Astrocyte (in vitro differentiated cells and primary cell): Measurements from ENCODE around the gene RAD51B. TPM values are rescaled to one million over a fixed set of nuclear protein-coding genes. Genes with fewer than 3 reads are reported as not detected.

Experiments used
- DNase-seq: peaks from one replicate; pipeline ENCODE4 v3.0.0-alpha.2; 2010; ENCODE audit warnings: low read depth
- FAIRE-seq: peaks from 2 replicates; lab custom pipeline; 2011; peaks lifted over from hg19 to GRCh38; lab: Jason Lieb, UNC
- H2AFZ ChIP-seq: 2 replicates; pipeline ENCODE4 v1.6.0; 2012; ENCODE audit warnings: low read depth, low read length, inconsistent platforms
- H3K27ac ChIP-seq: 2 replicates; pipeline ENCODE4 v1.5.1; 2011; ENCODE audit warnings: low read depth, low read length, inconsistent platforms
- H3K27me3 ChIP-seq: 2 replicates; pipeline ENCODE4 v1.6.0; 2011; ENCODE audit warnings: low read length, inconsistent platforms; ENCODE audit not compliant: insufficient read depth
- H3K36me3 ChIP-seq: 2 replicates; pipeline ENCODE4 v1.5.1; 2011; ENCODE audit warnings: low read length, inconsistent platforms; ENCODE audit not compliant: insufficient read depth
- H3K4me1 ChIP-seq: 2 replicates; pipeline ENCODE4 v1.5.1; 2011; ENCODE audit warnings: low read length, inconsistent platforms; ENCODE audit not compliant: insufficient read depth
- H3K4me2 ChIP-seq: 2 replicates; pipeline ENCODE4 v1.6.0; 2012; ENCODE audit warnings: low read length, inconsistent platforms
- H3K4me3 ChIP-seq: 2 replicates; pipeline ENCODE4 v1.5.1; 2011; ENCODE audit warnings: low read depth, mild to moderate bottlenecking, low read length, inconsistent platforms; ENCODE audit not compliant: insufficient read depth
- H3K79me2 ChIP-seq: 2 replicates; pipeline ENCODE4 v1.6.0; 2012; ENCODE audit warnings: mild to moderate bottlenecking, low read length, inconsistent platforms; ENCODE audit not compliant: insufficient read depth
- H3K9ac ChIP-seq: 2 replicates; pipeline ENCODE4 v1.6.0; 2012; ENCODE audit warnings: mild to moderate bottlenecking, low read length, inconsistent platforms
- H3K9me3 ChIP-seq: 2 replicates; pipeline ENCODE4 v1.5.1; 2012; ENCODE audit warnings: low read depth, mild to moderate bottlenecking, low read length, inconsistent platforms; ENCODE audit not compliant: insufficient read depth
- H4K20me1 ChIP-seq: 2 replicates; pipeline ENCODE4 v1.6.0; 2012; ENCODE audit warnings: low read length, inconsistent platforms; ENCODE audit not compliant: insufficient read depth
- H3K27ac Mint-ChIP-seq: one replicate; pipeline ENCODE4 v1.8.0; 2021; ENCODE audit warnings: mild to moderate bottlenecking, mixed read lengths; ENCODE audit not compliant: unreplicated experiment
- H3K27me3 Mint-ChIP-seq: one replicate; pipeline ENCODE4 v1.8.0; 2021; ENCODE audit warnings: low read depth, mixed read lengths; ENCODE audit not compliant: unreplicated experiment
- H3K36me3 Mint-ChIP-seq: one replicate; pipeline ENCODE4 v1.8.0; 2021; ENCODE audit warnings: low read depth, mixed read lengths; ENCODE audit not compliant: unreplicated experiment
- H3K4me1 Mint-ChIP-seq: one replicate; pipeline ENCODE4 v1.8.0; 2021; ENCODE audit warnings: low read depth, mixed read lengths; ENCODE audit not compliant: unreplicated experiment
- H3K4me3 Mint-ChIP-seq: one replicate; pipeline ENCODE4 v1.8.0; 2021; ENCODE audit warnings: mild to moderate bottlenecking, moderate library complexity, mixed read lengths; ENCODE audit not compliant: unreplicated experiment
- H3K9me3 Mint-ChIP-seq: one replicate; pipeline ENCODE4 v1.8.0; 2021; ENCODE audit warnings: mild to moderate bottlenecking, mixed read lengths; ENCODE audit not compliant: unreplicated experiment
- CTCF ChIP-seq: IDR thresholded peaks from 2 replicates; pipeline ENCODE4 v1.5.1; 2011; ENCODE audit warnings: low read depth, mild to moderate bottlenecking, inconsistent platforms, low read length, moderate library complexity; ENCODE audit not compliant: insufficient read depth
- EZH2 ChIP-seq: IDR thresholded peaks from 2 replicates; pipeline ENCODE4 v1.6.1; 2012; ENCODE audit warnings: mild to moderate bottlenecking, low read length, inconsistent platforms; ENCODE audit not compliant: insufficient read depth
- total RNA-seq: library from RNA; stranded (reverse); gene quantifications from 2 replicates; pipeline ENCODE4 v1.2.1, GENCODE V29; 2021

Gene RAD51B
- total RNA-seq, 1 donor from 2014 or later = 10.8 TPM

GRCh38 chr14:68401855-68402254 lies 582.3 kb downstream of the RAD51B start:
- H3K27ac Mint-ChIP-seq = no peak overlapping the region
- H3K4me3 Mint-ChIP-seq = no peak overlapping the region
- DNase-seq (no peak), FAIRE-seq (no peak)
- H3K79me2 ChIP-seq = no peaks in the 10 kb centered on the region
- H3K27me3 Mint-ChIP-seq = no peaks in the 10 kb centered on the region
- H3K9me3 ChIP-seq = no peaks in the 10 kb centered on the region
- H3K4me2 ChIP-seq = no peak overlapping the region
- no peaks in the 10 kb centered on the region for H3K36me3 ChIP-seq
- H3K27me3 ChIP-seq = no peaks in the 10 kb centered on the region
- TF ChIP-seq EZH2 (no peak), CTCF (no peak)
- H3K4me3 ChIP-seq = no peak overlapping the region
- peaks cover 11% of the 10 kb centered on the region for H3K4me1 ChIP-seq
- no peak overlapping the region for H3K27ac ChIP-seq
- no peaks in the 10 kb centered on the region for H3K36me3 Mint-ChIP-seq
- no peaks in the 10 kb centered on the region for H4K20me1 ChIP-seq
- no peak overlapping the region for H3K9ac ChIP-seq
- peaks cover 54% of the 10 kb centered on the region for H3K4me1 Mint-ChIP-seq
- no peak overlapping the region for H2AFZ ChIP-seq
- H3K9me3 Mint-ChIP-seq = no peaks in the 10 kb centered on the region

- H3K9me3 Mint-ChIP-seq = no peaks in the 10 kb centered on the region
- no peaks in the 10 kb centered on the region for H3K36me3 Mint-ChIP-seq
- no peak overlapping the region for H3K27ac ChIP-seq
- H3K36me3 ChIP-seq = no peaks in the 10 kb centered on the region
- no peaks in the 10 kb centered on the region for H3K79me2 ChIP-seq
- H3K27me3 Mint-ChIP-seq = no peaks in the 10 kb centered on the region
- peaks cover 49% of the 10 kb centered on the region for H3K4me1 Mint-ChIP-seq
- no peak overlapping the region for H3K4me3 Mint-ChIP-seq
- peak overlapping the region; percentile 37 for H3K27ac Mint-ChIP-seq
- H3K9me3 ChIP-seq = no peaks in the 10 kb centered on the region
- H3K9ac ChIP-seq = no peak overlapping the region
- H3K4me1 ChIP-seq = peaks cover 6% of the 10 kb centered on the region
- H2AFZ ChIP-seq = no peak overlapping the region
- H4K20me1 ChIP-seq = no peaks in the 10 kb centered on the region
- DNase-seq = no peak
- H3K4me2 ChIP-seq = no peak overlapping the region
- no peak overlapping the region for H3K4me3 ChIP-seq
- H3K27me3 ChIP-seq = no peaks in the 10 kb centered on the region
- FAIRE-seq = no peak
- TF ChIP-seq CTCF (no peak), EZH2 (no peak)
Measured at GRCh38 chr14:68402525-68403101, 583.0 kb downstream of the RAD51B start.
